ENCODE measurements around the gene TOR1A. TPM values are rescaled to one million over a fixed set of nuclear protein-coding genes. Genes with fewer than 3 reads are reported as not detected.

The TOR1A gene
- total and polyA plus RNA-seq, 2 experiments from 2014 or later = 23.6 to 45.7 TPM

- TF ChIP-seq EZH2phosphoT487 (IDR thresholded peaks at IDR 0.05; ENCODE audit: unreplicated experiment) = no peak
- TF ChIP-seq CREB1 (CRISPR knock-in tag; IDR thresholded peaks at IDR 0.05; ENCODE audit: low read depth) = no peak
- TF ChIP-seq NANOG (IDR thresholded peaks at IDR 0.05; ENCODE audit: borderline replicate concordance) = no peak
- no peak for TF ChIP-seq REST (IDR thresholded peaks at IDR 0.05; ENCODE audit: unreplicated experiment)
- no peak for TF ChIP-seq ETS1 (IDR thresholded peaks at IDR 0.05)
- TF ChIP-seq CTCF (conservative IDR thresholded peaks at IDR 0.05; ENCODE audit: low read depth in 2 of 2) = no peak
- no peak for TF ChIP-seq POLR2AphosphoS5 (IDR thresholded peaks at IDR 0.05; ENCODE audit: low read depth)
- TF ChIP-seq JUNB (IDR thresholded peaks at IDR 0.05; ENCODE audit: unreplicated experiment) = no peak
- no peak for TF ChIP-seq STAT1 (IDR thresholded peaks at IDR 0.05; ENCODE audit: unreplicated experiment)
- TF ChIP-seq EZH2 (IDR thresholded peaks at IDR 0.05; ENCODE audit: low read depth, unreplicated experiment) = no peak
- no peak for TF ChIP-seq ZNF331 (CRISPR knock-in tag; IDR thresholded peaks at IDR 0.05; ENCODE audit: low read depth)
- TF ChIP-seq ZNF114 (CRISPR knock-in tag; IDR thresholded peaks at IDR 0.05) = no peak
- TF ChIP-seq ZNF462 (CRISPR knock-in tag; IDR thresholded peaks at IDR 0.05) = no peak
- no peak overlapping the region for H3K27ac ChIP-seq (ENCODE audit: low read depth)
- no peak for ATAC-seq
Observed at GRCh38 chr9:129786481-129786880, 37.5 kb downstream of the TOR1A start.

More at GRCh38 chr9:129786481-129786880, 37.5 kb downstream of the TOR1A start:
- Histone ChIP-seq H3K4me1 (ENCODE audit: insufficient read depth) (no peaks in the 10 kb centered on the region), H2AFZ (no peak overlapping the region), H3K4me2 (no peak overlapping the region), H3K4me3 (no peak overlapping the region), H3K79me2 (replicated peaks; ENCODE audit: insufficient read depth) (no peaks in the 10 kb centered on the region), H3K9me2 (ENCODE audit: insufficient read depth) (no peaks in the 10 kb centered on the region), H3K27me3 (ENCODE audit: insufficient read depth) (no peaks in the 10 kb centered on the region), H3F3A (replicated peaks; ENCODE audit: low read depth) (no peaks in the 10 kb centered on the region), H3K36me3 (ENCODE audit: insufficient read depth) (no peaks in the 10 kb centered on the region), H4K20me1 (replicated peaks; ENCODE audit: insufficient read depth) (peaks cover 3% of the 10 kb centered on the region; the same call in 1 of the 2 replicates)
- H3K27me3 Mint-ChIP-seq (ENCODE audit: insufficient read depth, low read depth, poor library complexity) = peaks cover 2% of the 10 kb centered on the region
- no peak for DNase-seq (ENCODE audit: low spot score)
- no peaks in the 10 kb centered on the region for H3K36me3 Mint-ChIP-seq (ENCODE audit: low read depth)
- no peak overlapping the region for H3K4me3 Mint-ChIP-seq
- H3K4me1 Mint-ChIP-seq = no peaks in the 10 kb centered on the region
- no peaks in the 10 kb centered on the region; the same call in 2 of the 3 replicates for H3K9me3 Mint-ChIP-seq
- no peak overlapping the region for H3K27ac Mint-ChIP-seq

Measured in GM23338 (cell line).